Sigmoid colon (tissue), 7 donors: ENCODE data around the gene ZNF3. TPM values are rescaled to one million over a fixed set of nuclear protein-coding genes. Genes with fewer than 3 reads are reported as not detected.
A peak's percentile ranks its signal among the peaks of the same experiment; 100 is the strongest.

Source experiments
- DNase-seq: peaks from one replicate; pipeline ENCODE4 v3.0.0-alpha.2; 2019
- H3K27ac ChIP-seq, 4 donors: fragments of 200-600 bp; sonication (generic); one replicate each; pipeline ENCODE4 v1.5.1; 2016 to 2019; ENCODE audit warnings: mild to moderate bottlenecking in 1 of 4
- H3K27me3 ChIP-seq, 3 donors: fragments of 200-600 bp; sonication (generic); one replicate each; pipeline ENCODE4 v1.5.1; 2019; ENCODE audit warnings: mild to moderate bottlenecking in 1 of 3
- H3K36me3 ChIP-seq, 4 donors: fragments of 200-600 bp; sonication (generic); one replicate each; pipeline ENCODE4 v1.5.1; 2016 to 2019
- H3K4me1 ChIP-seq, 4 donors: fragments of 200-600 bp; sonication (generic); one replicate each; pipeline ENCODE4 v1.5.1; 2017 to 2019
- H3K4me3 ChIP-seq, 4 donors: fragments of 200-600 bp; sonication (generic); one replicate each; pipeline ENCODE4 v1.5.1; 2017 to 2019; ENCODE audit warnings: mild to moderate bottlenecking in 2 of 4, moderate library complexity in 1 of 4
- H3K9me3 ChIP-seq, 4 donors: fragments of 200-600 bp in 3 of 4; sonication (generic) in 3 of 4; one replicate each; pipeline versions ENCODE4 v1.5.1 to v1.6.1; 2013 to 2019
- EP300 ChIP-seq, 4 donors: sonication (generic); formaldehyde crosslinking; IDR thresholded peaks; one replicate each; pipeline ENCODE4 v1.6.1; 2017; ENCODE audit warnings: antibody characterized with exemption in 4 of 4
- POLR2A ChIP-seq, 2 donors: fragments of 450-650 bp; IDR thresholded peaks; one replicate each; pipeline ENCODE4 v1.6.1; 2016; ENCODE audit warnings: antibody characterized with exemption in 2 of 2, mild to moderate bottlenecking in 2 of 2, moderate library complexity in 2 of 2
- POLR2AphosphoS5 ChIP-seq, 4 donors: sonication (generic); formaldehyde crosslinking; IDR thresholded peaks; one replicate each; pipeline ENCODE4 v1.6.1; 2017; ENCODE audit warnings: antibody characterized with exemption in 4 of 4
- WGBS, 2 donors: extraction: QIAGEN DNeasy Blood & Tissue Kit; methylation state at CpG; one replicate each; pipeline ENCODE4 v1.1.7; 2013; 5-methylcytosine and 5-hydroxymethylcytosine counted together
- intact Hi-C: fragments of 100-400 bp; cut with DNase I; formaldehyde crosslinking; loops from one replicate; pipeline ENCODE4 v1.15.1; 2023
- polyA plus RNA-seq, 3 donors: library from polyadenylated mRNA; stranded (reverse); fragments of 200-250 nt; gene quantifications; one replicate each; pipeline ENCODE4 v1.2.3, GENCODE V29; 2013
- total RNA-seq, 4 donors: library from RNA; depleted of rRNA; stranded (reverse); fragments of >200 nt; gene quantifications; one replicate each; pipeline ENCODE4 v1.1.0, GENCODE V29; 2016
- TF ChIP-seq, protein P1 (sequence below), 4 experiments: fragments of 450-650 bp in 3 of 4; fragments of 200-600 bp in 1 of 4; IDR thresholded peaks; one replicate each; pipeline ENCODE4 v1.5.1; 2016 to 2019; ENCODE audit warnings: antibody characterized with exemption in 4 of 4, mild to moderate bottlenecking in 3 of 4, moderate library complexity in 2 of 4
- donor health status: healthy with polysubstance abuse.
- donor health status: Bipolar disorder and iron deficiency.
- donor health status: healthy.

Gene ZNF3
- total and polyA plus RNA-seq, 7 donors: 17.1 to 28.0 (median 19.2) TPM

DNA sequence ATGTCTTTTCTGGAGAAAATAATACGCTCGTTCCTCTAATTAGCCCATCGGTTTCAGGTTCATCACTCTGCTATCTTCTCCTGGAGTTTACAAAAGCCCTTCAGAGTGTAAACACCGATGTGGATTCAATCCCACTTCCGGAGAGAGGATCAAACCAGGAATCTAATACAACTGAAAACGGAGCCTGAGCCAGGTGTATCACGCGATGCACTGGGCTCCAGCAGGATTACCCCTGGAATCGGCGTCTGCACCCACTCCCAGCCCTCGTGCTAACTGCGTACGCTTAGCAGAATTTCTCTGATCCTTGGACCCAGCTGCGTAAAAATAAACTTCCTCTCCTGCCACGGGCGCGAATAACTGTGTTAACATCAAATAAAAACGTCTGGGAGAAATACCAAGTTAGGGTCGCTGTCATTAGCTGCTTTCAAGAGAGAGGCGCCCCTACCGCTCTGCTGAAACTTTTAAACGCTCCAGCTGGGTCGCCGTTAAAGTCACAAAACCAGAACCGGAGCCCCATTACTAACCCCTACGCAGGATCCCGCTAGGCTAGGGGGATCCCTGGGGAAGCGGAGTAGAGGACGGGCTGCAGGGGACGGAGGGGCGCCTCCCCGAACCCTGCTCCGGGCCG is 502 bp downstream of the ZNF3 start:
- intact Hi-C loops: loop anchor here (1.0 to 10.0 kb wide), 5 partner anchors 14 to 166 kb away; partner anchors contain the start of genes TRIM4, ZKSCAN1 and ZSCAN21
- peaks cover 0 to 49% (median 42%) of the 10 kb centered on the region in 4 donors for H3K4me1 ChIP-seq

DNA sequence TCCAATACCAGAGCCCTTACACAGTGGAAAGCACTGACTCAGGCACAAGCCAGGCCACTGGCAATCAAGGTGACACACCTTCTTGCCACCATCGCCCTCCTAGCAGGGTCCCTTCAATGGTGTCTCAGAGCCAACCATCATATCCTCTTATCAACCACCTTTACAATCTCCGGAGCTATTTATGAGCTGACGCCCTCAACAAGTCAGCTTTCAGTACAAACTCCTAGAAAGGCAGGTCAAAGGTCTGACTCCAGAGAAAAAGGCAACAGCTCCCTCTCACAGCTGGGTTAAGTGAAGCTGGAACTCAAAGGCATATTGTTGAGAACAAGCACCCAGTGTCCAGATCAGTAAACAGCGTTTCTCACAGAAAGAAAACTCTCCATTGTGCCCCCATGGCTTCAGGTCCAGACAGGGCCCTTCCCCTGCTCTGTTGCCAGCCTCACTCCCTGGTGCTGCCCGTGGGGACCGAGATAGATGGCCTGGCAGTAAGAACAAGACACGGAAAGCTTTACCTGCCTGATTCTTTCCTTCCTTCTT is 2.4 kb downstream of the ZNF3 start:
- WGBS, 2 donors: 23 to 66% methylated on average over 7 of the region's 7 CpGs
- H3K4me1 ChIP-seq: peaks cover 0 to 37% (median 33%) of the 10 kb centered on the region in 4 donors
- TF ChIP-seq, protein P1, sequence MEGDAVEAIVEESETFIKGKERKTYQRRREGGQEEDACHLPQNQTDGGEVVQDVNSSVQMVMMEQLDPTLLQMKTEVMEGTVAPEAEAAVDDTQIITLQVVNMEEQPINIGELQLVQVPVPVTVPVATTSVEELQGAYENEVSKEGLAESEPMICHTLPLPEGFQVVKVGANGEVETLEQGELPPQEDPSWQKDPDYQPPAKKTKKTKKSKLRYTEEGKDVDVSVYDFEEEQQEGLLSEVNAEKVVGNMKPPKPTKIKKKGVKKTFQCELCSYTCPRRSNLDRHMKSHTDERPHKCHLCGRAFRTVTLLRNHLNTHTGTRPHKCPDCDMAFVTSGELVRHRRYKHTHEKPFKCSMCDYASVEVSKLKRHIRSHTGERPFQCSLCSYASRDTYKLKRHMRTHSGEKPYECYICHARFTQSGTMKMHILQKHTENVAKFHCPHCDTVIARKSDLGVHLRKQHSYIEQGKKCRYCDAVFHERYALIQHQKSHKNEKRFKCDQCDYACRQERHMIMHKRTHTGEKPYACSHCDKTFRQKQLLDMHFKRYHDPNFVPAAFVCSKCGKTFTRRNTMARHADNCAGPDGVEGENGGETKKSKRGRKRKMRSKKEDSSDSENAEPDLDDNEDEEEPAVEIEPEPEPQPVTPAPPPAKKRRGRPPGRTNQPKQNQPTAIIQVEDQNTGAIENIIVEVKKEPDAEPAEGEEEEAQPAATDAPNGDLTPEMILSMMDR (IDR thresholded peaks at IDR 0.05): no peak
- TF ChIP-seq POLR2AphosphoS5 (IDR thresholded peaks at IDR 0.05) (no peak), POLR2A (IDR thresholded peaks at IDR 0.05) (no peak), EP300 (IDR thresholded peaks at IDR 0.05) (no peak)
- peak overlapping the region in 1 of 4 donors; percentile 32 for H3K27ac ChIP-seq
- no peaks in the 10 kb centered on the region for H3K27me3 ChIP-seq
- H3K9me3 ChIP-seq: no peaks in the 10 kb centered on the region
- no peak overlapping the region for H3K4me3 ChIP-seq
- H3K36me3 ChIP-seq: peaks cover 26 to 56% (median 36%) of the 10 kb centered on the region in 4 donors
- no peak for DNase-seq
- intact Hi-C loops: no loop called here

More for the DNA sequence above, 502 bp downstream of the ZNF3 start:
- peak overlapping the region; percentile 85 to 96 (median 89) for H3K4me3 ChIP-seq
- H3K27ac ChIP-seq: peak overlapping the region; percentile 88 to 89 (median 89)
- H3K27me3 ChIP-seq: no peaks in the 10 kb centered on the region
- H3K36me3 ChIP-seq: peaks cover 9 to 37% (median 18%) of the 10 kb centered on the region in 4 donors
- H3K9me3 ChIP-seq: no peaks in the 10 kb centered on the region
- WGBS, 2 donors: 1% methylated on average over 34 of the region's 34 CpGs
- no peak for DNase-seq
- TF ChIP-seq, protein P1 (IDR thresholded peaks at IDR 0.05): no peak
- TF ChIP-seq POLR2A (IDR thresholded peaks at IDR 0.05) (no peak), POLR2AphosphoS5 (IDR thresholded peaks at IDR 0.05) (no peak), EP300 (IDR thresholded peaks at IDR 0.05) (no peak)

DNA sequence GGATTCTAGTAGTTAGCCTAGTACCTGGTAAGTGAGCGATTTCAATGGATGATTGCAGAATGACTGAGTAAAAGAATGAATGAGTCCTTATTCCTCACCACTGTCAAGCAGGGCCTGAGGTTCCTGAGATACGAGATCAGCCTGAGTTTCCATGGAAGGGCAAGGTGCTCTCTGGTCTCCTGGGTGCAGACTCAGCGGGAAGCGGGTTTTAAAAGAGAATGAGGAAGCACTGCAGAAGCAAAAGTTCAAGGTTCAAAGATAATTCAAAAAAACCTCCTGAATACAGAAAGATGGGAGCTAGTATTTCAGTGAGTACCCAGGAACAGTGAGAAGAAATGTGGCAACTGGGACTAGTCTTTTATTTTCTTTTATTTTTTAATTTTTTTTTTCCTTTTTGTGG is 4.3 kb downstream of the ZNF3 start:
- Histone ChIP-seq H3K27ac (no peak overlapping the region), H3K9me3 (peaks cover 0 to 3% (median 0%) of the 10 kb centered on the region in 4 donors), H3K27me3 (no peaks in the 10 kb centered on the region), H3K4me3 (no peak overlapping the region), H3K36me3 (peaks cover 45 to 75% (median 54%) of the 10 kb centered on the region in 4 donors), H3K4me1 (peaks cover 0 to 30% (median 26%) of the 10 kb centered on the region in 4 donors)
- intact Hi-C loops: no loop called here
- no peak for DNase-seq
- 37 to 81% methylated on average over 4 of the region's 4 CpGs for WGBS, 2 donors
- TF ChIP-seq POLR2AphosphoS5 (IDR thresholded peaks at IDR 0.05): no peak
- TF ChIP-seq, protein P1 (IDR thresholded peaks at IDR 0.05): no peak
- TF ChIP-seq POLR2A (IDR thresholded peaks at IDR 0.05): no peak
- no peak for TF ChIP-seq EP300 (IDR thresholded peaks at IDR 0.05)

DNA sequence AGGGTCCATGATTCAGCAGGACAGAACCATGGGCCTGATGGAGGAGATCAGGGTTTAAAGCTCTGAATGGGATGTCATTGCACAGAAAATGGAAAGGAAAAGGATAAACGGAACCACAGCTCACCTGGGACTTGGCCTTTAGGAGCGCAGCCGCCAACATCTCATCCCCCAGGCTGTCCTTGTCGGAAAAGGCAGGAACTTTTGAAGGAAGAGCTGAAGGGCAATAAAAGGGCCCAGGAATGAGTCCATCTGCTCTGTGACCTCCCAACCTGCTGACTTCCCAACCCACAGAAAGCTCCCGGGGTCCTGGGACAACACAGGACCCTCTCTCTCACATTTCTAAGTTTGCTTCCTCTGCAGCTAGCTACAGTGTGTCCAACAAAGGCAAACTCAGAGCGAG is 6.1 kb downstream of the ZNF3 start:
- TF ChIP-seq POLR2A (IDR thresholded peaks at IDR 0.05) (no peak), EP300 (IDR thresholded peaks at IDR 0.05) (no peak), POLR2AphosphoS5 (IDR thresholded peaks at IDR 0.05) (no peak)
- TF ChIP-seq, protein P1 (IDR thresholded peaks at IDR 0.05): no peak
- peaks cover 4 to 16% (median 12%) of the 10 kb centered on the region in 4 donors for H3K9me3 ChIP-seq
- 96 to 98% methylated on average over 6 of the region's 6 CpGs for WGBS, 2 donors
- H3K27ac ChIP-seq: no peak overlapping the region
- DNase-seq: no peak
- H3K4me3 ChIP-seq: no peak overlapping the region
- peaks cover 63 to 93% (median 71%) of the 10 kb centered on the region in 4 donors for H3K36me3 ChIP-seq
- H3K27me3 ChIP-seq: no peaks in the 10 kb centered on the region
- intact Hi-C loops: no loop called here
- H3K4me1 ChIP-seq: peaks cover 0 to 21% (median 16%) of the 10 kb centered on the region in 4 donors
